ENCODE measurements around the gene CERS6. TPM values are rescaled to one million over a fixed set of nuclear protein-coding genes. Genes with fewer than 3 reads are reported as not detected.
A peak's percentile ranks its signal among the peaks of the same experiment; 100 is the strongest.

CERS6 gene
- total and polyA plus RNA-seq, 2 experiments from 2014 or later = 8.3 to 16.0 TPM

GRCh38 chr2:168593713-168594112 is 137.6 kb downstream of the CERS6 start:
- Histone ChIP-seq H3K4me2 (ENCODE audit: unreplicated experiment) (no peak overlapping the region), H3K27ac (no peak overlapping the region), H2AFZ (no peak overlapping the region), H3K9me3 (ENCODE audit: low read depth) (no peaks in the 10 kb centered on the region), H3F3A (ENCODE audit: insufficient read depth) (no peaks in the 10 kb centered on the region), H3K79me2 (ENCODE audit: insufficient read depth) (no peaks in the 10 kb centered on the region), H3K4me3 (no peak overlapping the region), H3K27me3 (replicated peaks; ENCODE audit: insufficient read depth) (no peaks in the 10 kb centered on the region), H3K9me2 (ENCODE audit: insufficient read depth) (no peaks in the 10 kb centered on the region), H3K9ac (no peak overlapping the region), H4K20me1 (ENCODE audit: insufficient read depth) (no peaks in the 10 kb centered on the region), H3K4me1 (ENCODE audit: insufficient read depth) (no peaks in the 10 kb centered on the region), H3K36me3 (ENCODE audit: low read depth) (no peaks in the 10 kb centered on the region)
- in situ Hi-C loops (cut with MboI) = no loop called here
- peak; percentile 19 for DNase-seq
- 94 to 95% methylated on average over 1 of the region's 1 CpG for WGBS, 2 experiments (ENCODE audit: low coverage in 1 of 2, low lambda C conversion rate in 2 of 2, missing lambda C conversion rate in 2 of 2)
- TF ChIP-seq EZH2 (IDR thresholded peaks at IDR 0.05; ENCODE audit: insufficient read depth, poor library complexity, severe bottlenecking) (no peak), EZH2phosphoT487 (IDR thresholded peaks at IDR 0.05; ENCODE audit: insufficient read depth, low read depth) (no peak)

DNA sequence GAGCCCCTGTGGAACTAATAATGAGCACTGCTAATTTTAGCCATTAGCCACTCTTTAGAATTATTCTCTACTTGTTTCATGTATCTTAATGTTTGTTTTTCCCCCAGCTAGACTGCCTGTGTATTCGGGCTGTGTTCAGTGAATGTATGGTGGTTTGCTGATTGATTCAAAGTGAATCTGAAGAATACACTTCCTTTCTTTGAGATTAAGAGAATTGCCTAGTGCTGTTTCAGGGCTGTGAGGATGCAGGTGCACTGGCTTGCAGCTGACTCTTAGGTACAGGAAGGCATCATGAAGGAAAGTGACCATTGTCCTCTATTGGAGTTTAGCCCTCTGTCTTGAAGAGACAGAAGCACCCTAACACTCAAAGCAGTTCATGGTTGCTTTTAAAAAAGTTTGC is 138.7 kb downstream of the CERS6 start:
- WGBS, 2 experiments (ENCODE audit: low coverage in 1 of 2, low lambda C conversion rate in 2 of 2, missing lambda C conversion rate in 2 of 2) = 30 to 62% methylated on average over 1 of the region's 1 CpG
- no peaks in the 10 kb centered on the region for H3K9me3 ChIP-seq (ENCODE audit: low read depth)
- H3K9me2 ChIP-seq (ENCODE audit: insufficient read depth) = no peaks in the 10 kb centered on the region
- in situ Hi-C loops (cut with MboI) = no loop called here
- TF ChIP-seq EZH2 (IDR thresholded peaks at IDR 0.05; ENCODE audit: insufficient read depth, poor library complexity, severe bottlenecking) (no peak), EZH2phosphoT487 (IDR thresholded peaks at IDR 0.05; ENCODE audit: insufficient read depth, low read depth) (no peak)
- no peaks in the 10 kb centered on the region for H3K27me3 ChIP-seq (replicated peaks; ENCODE audit: insufficient read depth)
- no peaks in the 10 kb centered on the region for H3K36me3 ChIP-seq (ENCODE audit: low read depth)
- H3K9ac ChIP-seq = no peak overlapping the region
- no peaks in the 10 kb centered on the region for H4K20me1 ChIP-seq (ENCODE audit: insufficient read depth)
- no peaks in the 10 kb centered on the region for H3K79me2 ChIP-seq (ENCODE audit: insufficient read depth)
- H3K4me2 ChIP-seq (ENCODE audit: unreplicated experiment) = no peak overlapping the region
- H3K4me3 ChIP-seq = no peak overlapping the region
- no peak for DNase-seq
- no peak overlapping the region for H3K27ac ChIP-seq
- H3F3A ChIP-seq (ENCODE audit: insufficient read depth) = no peaks in the 10 kb centered on the region
- H2AFZ ChIP-seq = no peak overlapping the region
- no peaks in the 10 kb centered on the region for H3K4me1 ChIP-seq (ENCODE audit: insufficient read depth)

DNA sequence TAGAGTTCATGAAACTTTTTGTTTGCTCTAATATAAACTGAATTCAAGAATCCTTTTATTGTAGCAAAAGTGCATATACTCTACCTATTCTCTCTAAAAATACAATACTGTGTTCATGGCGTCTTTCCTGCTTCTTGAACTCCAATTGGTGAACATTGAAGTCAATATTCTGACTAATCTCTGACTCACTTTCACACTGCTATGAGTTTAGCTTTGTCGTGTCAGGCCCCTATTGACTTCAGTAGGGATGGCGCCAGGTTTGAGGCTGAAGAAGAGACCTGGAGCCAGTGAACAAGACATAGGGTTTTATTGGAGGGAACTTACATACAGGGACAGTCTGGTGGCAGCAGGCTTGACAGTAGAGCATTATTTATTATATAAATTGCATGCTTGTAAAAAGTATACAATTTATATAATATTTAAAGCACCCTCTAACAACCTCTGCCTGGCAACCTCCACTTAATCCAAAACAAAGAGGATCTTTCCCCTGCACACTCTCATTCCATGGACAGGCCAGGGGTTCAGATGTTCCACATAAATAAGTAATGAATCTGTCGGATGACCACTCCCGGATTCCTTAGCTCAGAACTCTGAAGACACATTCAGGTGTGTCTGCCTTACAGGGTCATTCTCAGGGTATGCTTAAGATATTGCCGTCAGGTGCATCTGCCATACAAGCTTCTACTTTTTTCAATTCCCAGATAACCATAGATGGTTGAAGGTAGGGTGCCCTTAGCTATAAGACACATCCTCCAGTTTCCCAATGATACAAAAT is 141.0 kb downstream of the CERS6 start:
- in situ Hi-C loops (cut with MboI) = no loop called here
- Histone ChIP-seq H4K20me1 (ENCODE audit: insufficient read depth) (no peaks in the 10 kb centered on the region), H3K4me2 (ENCODE audit: unreplicated experiment) (no peak overlapping the region), H3K9ac (no peak overlapping the region), H3K79me2 (ENCODE audit: insufficient read depth) (no peaks in the 10 kb centered on the region), H3F3A (ENCODE audit: insufficient read depth) (no peaks in the 10 kb centered on the region), H3K4me3 (no peak overlapping the region), H3K9me2 (ENCODE audit: insufficient read depth) (no peaks in the 10 kb centered on the region), H3K27ac (no peak overlapping the region), H2AFZ (no peak overlapping the region), H3K9me3 (ENCODE audit: low read depth) (no peaks in the 10 kb centered on the region), H3K4me1 (ENCODE audit: insufficient read depth) (no peaks in the 10 kb centered on the region), H3K36me3 (ENCODE audit: low read depth) (no peaks in the 10 kb centered on the region), H3K27me3 (replicated peaks; ENCODE audit: insufficient read depth) (no peaks in the 10 kb centered on the region)
- WGBS, 2 experiments (ENCODE audit: low coverage in 1 of 2, low lambda C conversion rate in 2 of 2, missing lambda C conversion rate in 2 of 2) = 97% methylated on average over 6 of the region's 6 CpGs
- TF ChIP-seq EZH2phosphoT487 (IDR thresholded peaks at IDR 0.05; ENCODE audit: insufficient read depth, low read depth) = no peak
- TF ChIP-seq EZH2 (IDR thresholded peaks at IDR 0.05; ENCODE audit: insufficient read depth, poor library complexity, severe bottlenecking) = no peak
- peak; percentile 16 for DNase-seq

GRCh38 chr2:168599738-168600137 is 143.7 kb downstream of the CERS6 start:
- TF ChIP-seq EZH2 (IDR thresholded peaks at IDR 0.05; ENCODE audit: insufficient read depth, poor library complexity, severe bottlenecking) (no peak), EZH2phosphoT487 (IDR thresholded peaks at IDR 0.05; ENCODE audit: insufficient read depth, low read depth) (no peak)
- H3K9ac ChIP-seq = no peak overlapping the region
- no peaks in the 10 kb centered on the region for H4K20me1 ChIP-seq (ENCODE audit: insufficient read depth)
- no peaks in the 10 kb centered on the region for H3K4me1 ChIP-seq (ENCODE audit: insufficient read depth)
- no peaks in the 10 kb centered on the region for H3F3A ChIP-seq (ENCODE audit: insufficient read depth)
- no peaks in the 10 kb centered on the region for H3K27me3 ChIP-seq (replicated peaks; ENCODE audit: insufficient read depth)
- no peaks in the 10 kb centered on the region for H3K9me3 ChIP-seq (ENCODE audit: low read depth)
- H3K4me2 ChIP-seq (ENCODE audit: unreplicated experiment) = no peak overlapping the region
- WGBS, 2 experiments (ENCODE audit: low coverage in 1 of 2, low lambda C conversion rate in 2 of 2, missing lambda C conversion rate in 2 of 2) = 100% methylated on average over 1 of the region's 1 CpG
- H3K36me3 ChIP-seq (ENCODE audit: low read depth) = no peaks in the 10 kb centered on the region
- H3K9me2 ChIP-seq (ENCODE audit: insufficient read depth) = no peaks in the 10 kb centered on the region
- no peak overlapping the region for H2AFZ ChIP-seq
- H3K4me3 ChIP-seq = no peak overlapping the region
- H3K79me2 ChIP-seq (ENCODE audit: insufficient read depth) = no peaks in the 10 kb centered on the region
- no peak for DNase-seq
- in situ Hi-C loops (cut with MboI) = no loop called here
- H3K27ac ChIP-seq = no peak overlapping the region
